Measurements from ENCODE around the gene PIK3R4. TPM values are rescaled to one million over a fixed set of nuclear protein-coding genes. Genes with fewer than 3 reads are reported as not detected.

PIK3R4 gene
- polyA plus RNA-seq, 1 donor (not counting 4 experiments of a cell fraction or from before 2014, with no cell fraction given), result 49.2 TPM

DNA sequence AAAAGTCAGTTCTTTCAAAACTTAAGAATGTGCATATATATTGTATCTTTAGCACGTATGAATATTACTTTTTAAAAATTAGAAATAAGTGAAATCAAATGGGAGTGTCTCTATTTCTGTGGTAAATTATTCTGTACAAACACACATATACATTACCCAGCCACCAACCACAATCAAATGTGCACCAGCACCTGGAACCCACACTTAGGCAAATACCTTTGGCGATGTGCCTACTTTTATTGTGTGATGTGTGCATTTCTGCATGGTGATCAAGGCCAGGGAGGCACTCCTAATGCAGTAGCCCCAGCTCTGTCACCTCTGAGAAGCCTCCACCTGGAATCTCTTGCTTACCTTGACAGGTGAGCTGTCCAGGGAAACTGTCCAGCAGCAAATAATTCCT, 76.9 kb downstream of the PIK3R4 start:
- H3K27me3 ChIP-seq (ENCODE audit: control insufficient read depth, extremely low read depth, insufficient read depth, low read length), result no peaks in the 10 kb centered on the region
- H3K9me3 ChIP-seq (ENCODE audit: control insufficient read depth, low read depth, low read length), result no peaks in the 10 kb centered on the region
- dilution Hi-C loops (cut with MboI; ENCODE audit: extremely low pct_ligation_motif_present, low sequenced_read_pairs), result no loop called here
- no peaks in the 10 kb centered on the region for H3K4me1 ChIP-seq (ENCODE audit: control insufficient read depth, extremely low read depth, insufficient read depth, low read length)
- no peak overlapping the region for H3K9ac ChIP-seq (ENCODE audit: control insufficient read depth, extremely low read depth, insufficient read depth, low read length)
- no peaks in the 10 kb centered on the region for H3K79me2 ChIP-seq (ENCODE audit: control insufficient read depth, insufficient read depth, low read length)
- no peak overlapping the region for H3K4me2 ChIP-seq (ENCODE audit: control insufficient read depth, extremely low read depth, insufficient read depth, low read depth, low read length)
- H4K20me1 ChIP-seq (ENCODE audit: control insufficient read depth, extremely low read depth, insufficient read depth, low read length), result no peaks in the 10 kb centered on the region
- H3K36me3 ChIP-seq (ENCODE audit: control insufficient read depth in 2 of 2, extremely low read depth in 1 of 2, insufficient read depth in 2 of 2, low read length in 2 of 2), result peaks cover 0 to 6% of the 10 kb centered on the region in 2 experiments
- no peaks in the 10 kb centered on the region for H3K9me1 ChIP-seq (ENCODE audit: control insufficient read depth, extremely low read depth, insufficient read depth, low read length)
- TF ChIP-seq EZH2 (IDR thresholded peaks at IDR 0.05; ENCODE audit: low read length), result no peak
- TF ChIP-seq, protein P1, sequence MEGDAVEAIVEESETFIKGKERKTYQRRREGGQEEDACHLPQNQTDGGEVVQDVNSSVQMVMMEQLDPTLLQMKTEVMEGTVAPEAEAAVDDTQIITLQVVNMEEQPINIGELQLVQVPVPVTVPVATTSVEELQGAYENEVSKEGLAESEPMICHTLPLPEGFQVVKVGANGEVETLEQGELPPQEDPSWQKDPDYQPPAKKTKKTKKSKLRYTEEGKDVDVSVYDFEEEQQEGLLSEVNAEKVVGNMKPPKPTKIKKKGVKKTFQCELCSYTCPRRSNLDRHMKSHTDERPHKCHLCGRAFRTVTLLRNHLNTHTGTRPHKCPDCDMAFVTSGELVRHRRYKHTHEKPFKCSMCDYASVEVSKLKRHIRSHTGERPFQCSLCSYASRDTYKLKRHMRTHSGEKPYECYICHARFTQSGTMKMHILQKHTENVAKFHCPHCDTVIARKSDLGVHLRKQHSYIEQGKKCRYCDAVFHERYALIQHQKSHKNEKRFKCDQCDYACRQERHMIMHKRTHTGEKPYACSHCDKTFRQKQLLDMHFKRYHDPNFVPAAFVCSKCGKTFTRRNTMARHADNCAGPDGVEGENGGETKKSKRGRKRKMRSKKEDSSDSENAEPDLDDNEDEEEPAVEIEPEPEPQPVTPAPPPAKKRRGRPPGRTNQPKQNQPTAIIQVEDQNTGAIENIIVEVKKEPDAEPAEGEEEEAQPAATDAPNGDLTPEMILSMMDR (optimal IDR thresholded peaks at IDR 0.05 in 1 of 3, IDR thresholded peaks at IDR 0.05 in 1 of 3, conservative IDR thresholded peaks at IDR 0.05 in 1 of 3; ENCODE audit: extremely low read depth in 1 of 3, insufficient read depth in 2 of 3, low read length in 3 of 3), result no peak
- no peak overlapping the region for H3K27ac ChIP-seq (ENCODE audit: control insufficient read depth, insufficient read depth, low read length)
- FAIRE-seq (no peak), DNase-seq (ENCODE audit: low read depth, low spot score) (no peak)
- H2AFZ ChIP-seq (ENCODE audit: control insufficient read depth, low read length), result no peak overlapping the region
- H3K4me3 ChIP-seq (ENCODE audit: control insufficient read depth in 2 of 3, extremely low read depth in 1 of 3, insufficient read depth in 2 of 3, low read depth in 1 of 3, low read length in 3 of 3), result no peak overlapping the region

DNA sequence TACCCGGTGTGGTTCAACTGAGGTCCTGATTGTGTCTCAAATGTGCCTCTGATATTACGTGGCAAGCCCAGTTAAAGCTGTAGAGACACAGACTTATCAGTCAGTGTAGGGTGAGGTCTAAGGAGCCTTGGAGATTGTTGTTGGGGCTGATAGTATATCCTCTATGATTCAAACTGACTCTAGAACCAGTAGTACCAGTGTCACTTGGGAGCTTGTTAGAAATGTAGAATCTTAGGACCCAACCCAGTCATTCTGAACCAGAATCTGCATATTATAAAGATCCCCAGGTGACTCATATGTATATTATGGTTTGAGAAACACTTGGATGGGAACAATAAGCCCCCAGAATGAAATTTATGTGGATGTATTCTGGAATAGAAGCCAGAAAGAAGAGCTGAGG, 83.5 kb downstream of the PIK3R4 start:
- FAIRE-seq (peak; percentile 5), DNase-seq (ENCODE audit: low read depth, low spot score) (no peak)
- dilution Hi-C loops (cut with MboI; ENCODE audit: extremely low pct_ligation_motif_present, low sequenced_read_pairs), result no loop called here
- H3K36me3 ChIP-seq (ENCODE audit: control insufficient read depth in 2 of 2, extremely low read depth in 1 of 2, insufficient read depth in 2 of 2, low read length in 2 of 2), result no peaks in the 10 kb centered on the region
- H2AFZ ChIP-seq (ENCODE audit: control insufficient read depth, low read length), result no peak overlapping the region
- H3K4me3 ChIP-seq (ENCODE audit: control insufficient read depth in 2 of 3, extremely low read depth in 1 of 3, insufficient read depth in 2 of 3, low read depth in 1 of 3, low read length in 3 of 3), result no peak overlapping the region
- H3K4me2 ChIP-seq (ENCODE audit: control insufficient read depth, extremely low read depth, insufficient read depth, low read depth, low read length), result no peak overlapping the region
- H3K9ac ChIP-seq (ENCODE audit: control insufficient read depth, extremely low read depth, insufficient read depth, low read length), result no peak overlapping the region
- no peak overlapping the region for H3K27ac ChIP-seq (ENCODE audit: control insufficient read depth, insufficient read depth, low read length)
- no peaks in the 10 kb centered on the region for H4K20me1 ChIP-seq (ENCODE audit: control insufficient read depth, extremely low read depth, insufficient read depth, low read length)
- no peaks in the 10 kb centered on the region for H3K9me3 ChIP-seq (ENCODE audit: control insufficient read depth, low read depth, low read length)
- H3K4me1 ChIP-seq (ENCODE audit: control insufficient read depth, extremely low read depth, insufficient read depth, low read length), result no peaks in the 10 kb centered on the region
- TF ChIP-seq, protein P1 (optimal IDR thresholded peaks at IDR 0.05 in 1 of 3, IDR thresholded peaks at IDR 0.05 in 1 of 3, conservative IDR thresholded peaks at IDR 0.05 in 1 of 3; ENCODE audit: extremely low read depth in 1 of 3, insufficient read depth in 2 of 3, low read length in 3 of 3), result no peak
- no peak for TF ChIP-seq EZH2 (IDR thresholded peaks at IDR 0.05; ENCODE audit: low read length)
- H3K9me1 ChIP-seq (ENCODE audit: control insufficient read depth, extremely low read depth, insufficient read depth, low read length), result no peaks in the 10 kb centered on the region
- no peaks in the 10 kb centered on the region for H3K79me2 ChIP-seq (ENCODE audit: control insufficient read depth, insufficient read depth, low read length)
- no peaks in the 10 kb centered on the region for H3K27me3 ChIP-seq (ENCODE audit: control insufficient read depth, extremely low read depth, insufficient read depth, low read length)
